HepG2 (cell line): ENCODE results near the gene DNALI1. TPM values are rescaled to one million over a fixed set of nuclear protein-coding genes. Genes with fewer than 3 reads are reported as not detected.
A peak's percentile ranks its signal among the peaks of the same experiment; 100 is the strongest.

Source experiments
- ATF7-NPFF ChIP-seq: sonication (generic); formaldehyde crosslinking; IDR thresholded peaks from 2 replicates; pipeline ENCODE4 v1.8.1; 2023; ENCODE audit warnings: mild to moderate bottlenecking, low read depth, missing genetic modification reagents, moderate library complexity
- E2F2 ChIP-seq: sonication (generic); formaldehyde crosslinking; IDR thresholded peaks from 2 replicates; pipeline ENCODE4 v1.4.0; 2020; ENCODE audit warnings: missing genetic modification reagents, borderline replicate concordance
- FOXM1 ChIP-seq: sonication (generic); formaldehyde crosslinking; IDR thresholded peaks from 2 replicates; pipeline ENCODE4 v1.5.0; 2020; ENCODE audit warnings: missing genetic modification reagents
- HDAC2 ChIP-seq: sonication (generic); formaldehyde crosslinking; IDR thresholded peaks from 2 replicates; pipeline ENCODE4 v1.4.0; 2020; ENCODE audit warnings: missing genetic modification reagents
- HOMEZ ChIP-seq: IDR thresholded peaks from 2 replicates; pipeline ENCODE4 v1.6.1; 2016; ENCODE audit warnings: low read depth
- IRX3 ChIP-seq: sonication (generic); formaldehyde crosslinking; IDR thresholded peaks from 2 replicates; pipeline ENCODE4 v1.8.1; 2023; ENCODE audit warnings: mild to moderate bottlenecking, low read depth, missing genetic modification reagents, borderline replicate concordance
- KMT2A ChIP-seq: sonication (generic); formaldehyde crosslinking; IDR thresholded peaks from 2 replicates; pipeline ENCODE4 v1.4.0; 2020; ENCODE audit warnings: missing genetic modification reagents
- MLLT10 ChIP-seq: sonication (generic); formaldehyde crosslinking; IDR thresholded peaks from 2 replicates; pipeline ENCODE4 v1.4.0; 2020; ENCODE audit warnings: missing genetic modification reagents
- MZF1 ChIP-seq: sonication (generic); formaldehyde crosslinking; IDR thresholded peaks from 2 replicates; pipeline ENCODE4 v1.8.1; 2023; ENCODE audit warnings: mild to moderate bottlenecking, missing genetic modification reagents, borderline replicate concordance
- RFXAP ChIP-seq: sonication (generic); formaldehyde crosslinking; IDR thresholded peaks from 2 replicates; pipeline ENCODE4 v1.4.0; 2020; ENCODE audit warnings: missing genetic modification reagents, borderline replicate concordance
- SOX5 ChIP-seq: IDR thresholded peaks from 2 replicates; pipeline ENCODE4 v1.6.1; 2016; ENCODE audit warnings: borderline replicate concordance
- STAT5B ChIP-seq: sonication (generic); formaldehyde crosslinking; IDR thresholded peaks from 2 replicates; pipeline ENCODE4 v1.4.0; 2020; ENCODE audit warnings: missing genetic modification reagents
- ZBTB14 ChIP-seq: sonication (generic); formaldehyde crosslinking; IDR thresholded peaks from 2 replicates; pipeline ENCODE4 v1.4.0; 2020; ENCODE audit warnings: missing genetic modification reagents
- ZIK1 ChIP-seq: sonication (generic); formaldehyde crosslinking; IDR thresholded peaks from 2 replicates; pipeline ENCODE4 v1.5.0; 2020; ENCODE audit warnings: mild to moderate bottlenecking, low read depth, missing genetic modification reagents, borderline replicate concordance
- ZMYM4 ChIP-seq: sonication (generic); formaldehyde crosslinking; IDR thresholded peaks from 2 replicates; pipeline ENCODE4 v1.8.1; 2023; ENCODE audit warnings: mild to moderate bottlenecking, missing genetic modification reagents
- ZNF18 ChIP-seq: sonication (generic); formaldehyde crosslinking; IDR thresholded peaks from 2 replicates; pipeline ENCODE4 v1.8.0; 2022; ENCODE audit warnings: mild to moderate bottlenecking, missing genetic modification reagents; ENCODE audit not compliant: insufficient replicate concordance
- ZNF44 ChIP-seq: sonication (generic); formaldehyde crosslinking; IDR thresholded peaks from 2 replicates; pipeline ENCODE4 v1.5.1; 2020; ENCODE audit warnings: mild to moderate bottlenecking, missing genetic modification reagents
- ZNF530 ChIP-seq: sonication (generic); formaldehyde crosslinking; IDR thresholded peaks from 2 replicates; pipeline ENCODE4 v1.5.0; 2020; ENCODE audit warnings: low read depth, mild to moderate bottlenecking, missing genetic modification reagents
- ZNF547 ChIP-seq: sonication (generic); formaldehyde crosslinking; IDR thresholded peaks from 2 replicates; pipeline ENCODE4 v1.5.1; 2020; ENCODE audit warnings: mild to moderate bottlenecking, missing genetic modification reagents
- ZNF605 ChIP-seq: sonication (generic); formaldehyde crosslinking; IDR thresholded peaks from 2 replicates; pipeline ENCODE4 v1.8.0; 2022; ENCODE audit warnings: mild to moderate bottlenecking, missing genetic modification reagents
- ZNF775 ChIP-seq: sonication (generic); formaldehyde crosslinking; IDR thresholded peaks from 2 replicates; pipeline ENCODE4 v1.4.0; 2020; ENCODE audit warnings: missing genetic modification reagents, mild to moderate bottlenecking, moderate library complexity, borderline replicate concordance
- ZNF800 ChIP-seq: sonication (generic); formaldehyde crosslinking; IDR thresholded peaks from 2 replicates; pipeline ENCODE4 v1.4.0; 2020; ENCODE audit warnings: missing genetic modification reagents
- polyA plus RNA-seq, 8 experiments: library from polyadenylated mRNA; depleted of rRNA in 3 of 8; stranded (reverse) in 7 of 8; unstranded in 1 of 8; fragments of >200 nt; fragmentation: Illumina TruSeq in 4 of 8; extraction: Trizol in 4 of 8; gene quantifications; 2 replicates each; pipeline versions ENCODE4 v1.2.1 to v1.2.3, GENCODE V29; 2011 to 2016; ENCODE audit warnings: low read depth in 4 of 8, missing spikeins in 1 of 8, mixed read lengths in 1 of 8; ENCODE audit not compliant: insufficient read depth in 1 of 8
- total RNA-seq, 5 experiments: library from RNA; depleted of rRNA; stranded (reverse); fragments of >200 nt; fragmentation: Illumina TruSeq; extraction: Trizol; gene quantifications; 2 replicates each; pipeline ENCODE4 v1.2.3, GENCODE V29; 2016; ENCODE audit warnings: low read depth in 1 of 5

The DNALI1 gene
- total and polyA plus RNA-seq, 2 of the 13 experiments (the other 11 are each of a cell fraction or from before 2014, with no cell fraction given) = 0.42 to 0.70 TPM

- TF ChIP-seq ZIK1 (0 out of 2 replicates have a peak, but pooled peaks have one; percentile 78), RFXAP (CRISPR knock-in tag) (peak; percentile 90), ZMYM4 (peak; percentile 84), KMT2A (CRISPR knock-in tag) (peak; percentile 84), ZNF530 (CRISPR knock-in tag) (no peak), IRX3 (no peak; the same call in 1 of the 2 replicates), ZNF775 (CRISPR knock-in tag) (no peak), ZNF18 (CRISPR knock-in tag) (peak; percentile 25), E2F2 (CRISPR knock-in tag) (peak; percentile 81; the same call in 1 of the 2 replicates), ATF7-NPFF (CRISPR knock-in tag) (peak; percentile 47; the same call in 1 of the 2 replicates), ZNF605 (CRISPR knock-in tag) (peak; percentile 92), STAT5B (CRISPR knock-in tag) (no peak), MZF1 (CRISPR knock-in tag) (no peak), FOXM1 (CRISPR knock-in tag) (no peak), MLLT10 (CRISPR knock-in tag) (no peak), ZNF547 (CRISPR knock-in tag) (peak; percentile 49; the same call in 1 of the 2 replicates), ZNF800 (CRISPR knock-in tag) (peak; percentile 75; the same call in 1 of the 2 replicates), ZNF44 (CRISPR knock-in tag) (no peak), SOX5 (0 out of 2 replicates have a peak, but pooled peaks have one; percentile 20), ZBTB14 (CRISPR knock-in tag) (peak; percentile 60; the same call in 1 of the 2 replicates), HDAC2 (CRISPR knock-in tag) (peak; percentile 53; the same call in 1 of the 2 replicates), HOMEZ (CRISPR knock-in tag) (peak; percentile 46)
These were observed 42.2 kb upstream of the DNALI1 start, which contains the start of gene MEAF6 (continued) for GRCh38 chr1:37514350-37515184.
